ENCODE measurements around the gene CMC4.

GRCh38 chrX:155046129-155046810 is 24.7 kb downstream of the CMC4 start:
- TF ChIP-seq CTCF (IDR thresholded peaks at IDR 0.05; ENCODE audit: low read depth, low read length, poor library complexity, severe bottlenecking) (no peak), EZH2phosphoT487 (IDR thresholded peaks at IDR 0.05; ENCODE audit: borderline replicate concordance, low read length) (no peak)
